ENCODE results near the gene ARHGAP45.

Gene ARHGAP45

GRCh38 chr19:1135454-1135853 is 68.5 kb downstream of the ARHGAP45 start:
- DNase-seq, result no peak

- DNase-seq, result no peak
These were observed 69.2 kb downstream of the ARHGAP45 start for GRCh38 chr19:1136201-1136600.

Measured in NCI-H526 treated with DMSO at 0.1 percent for 48 hours (cell line).